IPS-NIHi11 (cell line): ENCODE measurements around the gene PSMB9.

Experiments used
- DNase-seq: peaks from one replicate; pipeline ENCODE4 v3.0.0; 2012; ENCODE audit warnings: mixed read lengths, low spot score

Gene PSMB9

DNA sequence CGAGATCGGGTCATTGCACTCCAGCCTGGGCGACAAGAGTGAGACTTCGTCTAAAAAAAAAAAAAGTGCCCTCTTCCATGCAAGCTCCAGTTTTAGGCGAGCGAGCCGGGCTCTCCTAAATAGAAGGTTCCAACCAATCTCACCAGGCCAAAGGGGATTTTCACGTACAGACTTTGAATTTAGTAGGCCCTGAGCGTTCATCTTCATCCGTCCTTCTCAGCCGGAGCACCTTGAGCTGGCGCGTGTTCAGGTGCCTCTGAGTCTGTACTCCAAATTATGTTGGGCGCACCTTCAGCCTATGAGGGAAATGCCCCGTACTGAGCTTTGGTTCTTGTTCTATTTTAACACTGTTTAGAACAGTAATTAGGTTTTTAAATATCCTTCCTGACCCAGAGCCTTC lies 14.6 kb upstream of the PSMB9 start:
- DNase-seq = no peak

DNA sequence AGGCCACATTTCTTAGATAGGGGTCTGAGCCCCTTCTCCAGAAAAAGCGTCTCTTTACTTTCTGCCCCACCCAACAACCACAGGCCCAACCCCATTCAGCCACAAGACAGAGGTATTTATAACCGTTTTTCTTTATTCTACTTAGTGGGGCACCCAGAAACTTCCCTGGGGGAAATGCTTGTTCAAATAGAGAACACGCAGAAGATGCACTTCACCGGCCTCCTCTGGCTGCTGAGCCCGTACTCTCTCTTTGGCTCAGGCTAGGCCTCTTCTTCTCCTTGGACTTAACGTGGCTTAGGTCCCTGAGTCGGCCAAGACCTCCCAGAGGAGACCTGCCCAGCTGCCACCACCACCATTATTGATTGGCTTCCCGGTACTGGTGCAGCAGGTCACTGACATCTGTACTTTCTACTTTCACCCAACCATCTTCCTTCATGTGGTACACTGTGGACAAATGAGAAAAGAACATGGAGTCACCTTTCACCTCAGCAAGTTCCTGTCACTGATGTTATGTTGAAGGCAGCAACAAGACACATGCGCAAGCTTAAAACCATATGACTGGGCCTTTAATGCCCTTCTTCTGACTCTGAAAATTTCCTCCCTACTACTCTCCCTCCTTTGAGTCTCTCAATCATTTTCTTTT lies 13.3 kb upstream of the PSMB9 start:
- DNase-seq = no peak

DNA sequence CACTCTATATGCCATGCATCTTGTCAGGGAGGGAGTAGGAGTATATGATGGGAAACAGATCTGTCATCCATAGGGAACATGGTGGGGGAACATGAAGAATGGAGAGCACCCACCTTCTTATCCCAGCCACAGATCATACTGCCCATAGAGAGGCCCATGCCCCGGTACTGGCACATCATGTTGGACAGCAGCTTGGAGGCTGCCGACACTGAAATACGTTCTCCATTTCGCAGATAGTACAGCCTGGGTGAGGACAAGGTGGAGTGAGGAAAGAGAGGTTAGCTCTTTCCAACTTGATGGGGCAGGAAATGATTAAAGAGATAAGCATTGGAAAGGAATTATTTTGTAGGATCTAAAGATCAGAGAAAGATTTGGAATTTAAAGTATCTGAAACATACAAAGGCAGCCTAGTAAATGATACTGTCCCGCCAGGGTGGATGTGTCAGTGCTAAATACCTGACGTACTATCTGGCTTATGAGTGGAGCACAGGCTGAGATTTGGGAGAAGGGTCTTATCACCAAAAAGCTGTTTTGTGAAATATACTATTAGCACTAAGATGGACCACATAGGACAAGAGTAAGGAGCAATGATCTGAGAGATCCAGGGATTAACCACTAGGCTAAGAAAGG lies 11.9 kb upstream of the PSMB9 start:
- no peak for DNase-seq

GRCh38 chr6:32842690-32843089 lies 11.3 kb upstream of the PSMB9 start:
- DNase-seq = no peak

GRCh38 chr6:32843331-32843978 lies 10.5 kb upstream of the PSMB9 start:
- DNase-seq = no peak

- peak; percentile 95 for DNase-seq
These were observed 9.8 kb upstream of the PSMB9 start, which contains the start of gene PSMB8 for GRCh38 chr6:32843979-32844838. Gene PSMB8 (minus strand): TSS chr6:32844047. CDS start chr6:32843996, 51 bp downstream.

DNA sequence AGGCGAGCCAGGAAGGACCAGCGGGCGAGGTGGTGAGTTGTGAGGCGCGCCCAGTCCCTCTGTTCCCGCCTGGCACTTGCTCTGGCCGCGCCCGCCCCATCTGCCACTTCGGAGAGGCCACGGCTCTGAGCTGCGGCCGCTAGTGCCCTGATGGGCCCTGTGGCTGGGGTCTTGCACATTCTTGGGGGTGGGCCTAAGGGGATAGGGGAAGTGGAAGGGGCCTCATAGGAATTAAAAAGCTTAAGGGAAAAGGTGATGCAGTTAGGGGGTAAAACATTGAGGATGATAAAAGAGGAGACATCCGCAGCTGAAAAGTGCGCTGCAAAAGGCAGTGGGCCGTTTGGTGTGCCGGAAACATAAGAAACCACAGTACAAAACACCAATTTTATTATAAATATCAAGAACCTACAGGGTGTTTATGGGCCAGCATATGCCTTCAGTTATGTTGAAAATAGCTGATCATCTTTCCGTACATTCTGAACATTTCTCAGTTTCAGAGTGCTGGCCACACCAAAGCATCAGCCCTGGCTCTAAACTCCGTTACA lies 9.1 kb upstream of the PSMB9 start:
- DNase-seq = no peak

GRCh38 chr6:32845384-32845884 lies 8.6 kb upstream of the PSMB9 start:
- DNase-seq = no peak

DNA sequence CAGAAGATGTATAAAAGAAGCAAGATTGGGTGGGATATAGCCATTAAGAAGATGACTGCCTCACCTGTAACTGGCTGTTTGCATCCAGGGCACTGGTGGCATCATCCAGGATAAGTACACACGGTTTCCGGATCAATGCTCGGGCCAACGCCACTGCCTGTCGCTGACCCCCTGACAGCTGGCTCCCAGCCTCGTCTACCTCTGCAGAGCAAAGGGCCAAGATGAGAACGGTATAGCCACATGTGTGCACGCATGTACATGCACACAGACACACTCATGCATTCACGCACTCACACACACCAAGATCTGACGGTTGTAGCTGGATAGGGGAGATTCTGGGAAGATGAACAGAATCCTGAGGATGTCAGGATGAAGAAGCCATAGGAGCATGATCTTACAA lies 7.0 kb upstream of the PSMB9 start:
- no peak for DNase-seq

- no peak for DNase-seq
These were observed 6.2 kb upstream of the PSMB9 start for GRCh38 chr6:32847795-32848194.

DNA sequence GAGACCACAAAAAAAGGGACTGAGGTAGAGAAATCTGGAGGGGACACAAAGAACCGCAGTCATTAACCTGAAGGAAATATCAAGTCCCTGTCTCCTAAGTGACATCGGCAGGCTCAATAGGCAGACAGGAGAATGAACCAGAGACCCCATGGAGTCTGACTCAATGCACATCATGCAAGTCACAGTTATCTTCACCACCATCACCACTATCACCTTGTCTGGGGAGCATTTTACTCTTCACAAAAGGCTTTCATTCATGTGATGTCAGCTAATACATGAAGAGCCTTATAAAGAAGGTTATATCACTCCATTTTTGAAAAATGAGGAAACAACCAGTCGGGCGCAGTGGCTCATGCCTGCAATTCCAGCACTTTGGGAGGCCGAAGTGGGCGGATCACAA lies 4.9 kb upstream of the PSMB9 start:
- no peak for DNase-seq

DNA sequence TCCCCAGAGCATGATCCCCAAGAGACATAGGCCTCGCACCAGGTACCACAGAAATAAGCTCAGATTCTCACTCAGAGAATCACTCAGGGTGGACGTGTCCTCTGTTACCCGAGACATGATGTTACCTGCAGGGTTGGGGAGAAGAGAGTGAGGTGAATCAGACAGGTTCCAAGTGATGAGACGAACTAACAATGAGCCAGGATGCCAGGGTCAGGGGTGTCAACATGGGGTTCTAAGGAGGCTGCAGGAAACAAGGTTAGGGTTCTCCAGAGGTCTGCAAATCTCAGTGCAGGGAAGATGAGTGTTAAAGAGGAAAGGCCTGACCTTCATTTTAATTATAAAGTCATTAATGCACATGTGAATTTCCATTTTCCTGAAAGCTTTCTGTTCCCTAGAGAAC lies 3.0 kb upstream of the PSMB9 start:
- DNase-seq = no peak

DNA sequence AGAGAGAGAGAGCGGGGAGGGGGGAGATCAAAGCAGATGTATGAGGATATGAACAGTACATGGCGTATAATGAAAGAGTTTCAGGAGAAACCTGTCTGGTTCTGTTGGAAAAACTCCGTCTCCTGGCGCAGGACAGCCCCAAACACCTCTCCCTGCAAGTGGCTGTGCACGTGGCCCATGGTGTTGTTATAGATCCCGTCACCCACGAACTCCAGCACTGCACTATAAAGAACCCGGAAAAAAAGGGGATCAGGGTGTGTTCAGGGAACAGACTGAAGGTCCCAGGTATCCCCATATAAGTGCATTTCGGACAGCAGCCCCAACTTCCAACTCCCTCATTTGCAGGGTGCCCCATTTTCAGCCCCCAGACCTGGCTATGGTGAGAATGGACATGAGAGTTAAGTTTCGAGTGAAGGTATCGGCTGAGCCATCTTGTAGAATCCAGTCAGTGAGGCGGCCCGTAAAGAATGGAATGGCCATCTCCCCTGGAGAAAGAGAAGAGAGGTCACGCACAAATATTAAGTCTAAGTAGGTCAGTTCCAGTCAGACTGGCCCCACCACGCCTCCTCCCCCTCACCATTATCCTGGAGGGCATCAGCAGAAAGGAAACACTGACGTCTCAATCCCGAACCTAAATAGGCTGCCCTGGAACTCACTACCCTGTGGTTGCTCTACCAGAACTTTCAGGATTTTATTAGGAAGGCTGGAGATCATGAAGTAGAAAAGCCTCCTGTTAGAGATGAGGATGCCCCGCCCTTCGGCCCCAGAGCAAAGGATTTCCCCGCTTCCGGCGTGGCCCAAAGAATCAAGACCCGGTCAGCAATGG lies 1.8 kb upstream of the PSMB9 start:
- no peak for DNase-seq

GRCh38 chr6:32852844-32853540 lies 1.0 kb upstream of the PSMB9 start:
- no peak for DNase-seq

- DNase-seq = peak; percentile 8
These were observed 585 bp downstream of the PSMB9 start for GRCh38 chr6:32854376-32855178.

DNA sequence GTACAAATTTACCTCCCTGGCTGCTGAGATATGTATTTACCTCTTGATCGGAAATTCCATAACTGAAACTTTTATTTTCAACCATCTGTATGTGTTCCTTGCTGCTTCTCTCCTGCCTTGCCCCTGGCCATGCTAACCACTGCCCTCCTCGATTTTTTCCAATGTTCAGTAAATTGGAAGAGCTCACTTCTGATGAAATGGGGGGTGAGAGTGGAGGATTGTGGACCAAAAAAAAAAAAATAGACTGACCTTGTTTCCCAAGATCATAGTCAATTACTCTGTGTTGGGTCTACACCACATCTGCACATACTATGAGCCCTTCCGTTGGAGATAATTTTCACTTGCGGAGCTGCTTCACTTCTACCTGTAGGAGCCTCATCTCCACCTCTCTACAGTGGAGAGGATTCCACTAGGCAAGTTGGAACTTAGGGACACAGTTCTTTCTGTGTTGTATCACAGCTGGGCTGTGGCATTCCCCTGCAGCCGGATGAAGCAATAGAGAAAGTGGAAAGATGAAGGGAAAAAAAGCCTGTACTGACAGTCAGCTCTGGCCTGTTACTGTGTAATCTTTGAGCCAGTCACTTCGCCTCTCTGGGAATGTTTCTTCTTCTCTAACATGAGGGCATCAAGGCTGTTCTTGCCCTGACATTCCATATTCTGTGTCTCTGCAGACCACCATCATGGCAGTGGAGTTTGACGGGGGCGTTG lies 1.6 kb downstream of the PSMB9 start:
- DNase-seq = no peak

DNA sequence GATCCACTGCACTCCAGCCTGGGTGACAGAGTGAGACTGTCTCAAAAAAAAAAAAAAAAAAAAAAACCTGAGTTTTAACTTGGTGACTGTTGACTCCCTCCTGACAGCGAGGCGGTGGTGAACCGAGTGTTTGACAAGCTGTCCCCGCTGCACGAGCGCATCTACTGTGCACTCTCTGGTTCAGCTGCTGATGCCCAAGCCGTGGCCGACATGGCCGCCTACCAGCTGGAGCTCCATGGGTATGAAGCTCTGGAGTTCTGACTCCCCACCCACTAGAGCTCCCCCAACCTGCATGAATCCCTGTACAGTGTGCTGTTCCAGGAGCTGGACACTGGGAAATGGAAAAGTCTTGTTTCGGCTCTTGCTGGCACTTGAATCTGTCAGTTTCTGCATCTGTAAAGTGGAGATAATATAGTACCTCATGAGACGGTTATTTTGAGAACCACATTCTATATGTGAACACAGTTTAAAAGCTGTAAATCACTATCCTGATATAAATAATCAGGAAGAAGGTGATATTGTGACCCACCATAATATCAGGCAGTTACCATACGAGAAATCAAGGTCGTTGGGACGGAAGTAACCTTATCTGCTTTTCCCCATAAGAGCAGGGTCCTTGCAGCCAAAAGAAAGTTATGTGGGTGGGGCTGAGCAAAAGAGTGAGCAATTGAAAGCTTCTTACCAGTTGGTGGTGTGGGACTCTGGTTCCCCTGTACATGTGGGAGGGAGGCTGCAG lies 3.3 kb downstream of the PSMB9 start:
- no peak for DNase-seq

- no peak for DNase-seq
These were observed 4.2 kb downstream of the PSMB9 start for GRCh38 chr6:32858194-32858593.
